H1 (cell line): ENCODE measurements around the gene CXCR1. TPM values are rescaled to one million over a fixed set of nuclear protein-coding genes. Genes with fewer than 3 reads are reported as not detected.

Experiments used
- CTCF ChIA-PET: fragments of 300-600 bp; sonication (Branson Sonifier 250); formaldehyde crosslinking; loops from one replicate; lab custom pipeline; 2021; ENCODE audit not compliant: partially characterized antibody; lab: Charles Lee
- POLR2A ChIA-PET: fragments of 300-600 bp; sonication (Branson Sonifier 250); formaldehyde crosslinking; loops from one replicate; lab custom pipeline; 2021; ENCODE audit warnings: inconsistent platforms; ENCODE audit not compliant: partially characterized antibody; lab: Charles Lee
- DNase-seq, 2 experiments: peaks; one replicate each; pipeline versions ENCODE4 v3.0.0 to v3.0.0-alpha.2; 2010 to 2022; ENCODE audit warnings: low spot score in 2 of 2, low read depth in 1 of 2, mixed read lengths in 1 of 2
- FAIRE-seq: peaks from 2 replicates; lab custom pipeline; 2011; peaks lifted over from hg19 to GRCh38; lab: Jason Lieb, UNC
- H2AFZ ChIP-seq: 2 replicates; pipeline ENCODE4 v1.8.1; 2012; ENCODE audit warnings: low read length, inconsistent platforms
- H2AK5ac ChIP-seq: 2 replicates; pipeline ENCODE4 v1.6.1; 2013; ENCODE audit warnings: low read depth, low read length
- H2BK120ac ChIP-seq: replicated peaks from 2 replicates; pipeline ENCODE3; 2013; ENCODE audit warnings: low read depth, low read length, inconsistent platforms
- H2BK12ac ChIP-seq: 2 replicates; pipeline ENCODE4 v1.6.1; 2013; ENCODE audit warnings: low read depth, low read length
- H2BK15ac ChIP-seq: 2 replicates; pipeline ENCODE4 v1.6.1; 2013; ENCODE audit warnings: low read length
- H2BK20ac ChIP-seq: 2 replicates; pipeline ENCODE4 v1.6.1; 2013; ENCODE audit warnings: low read length
- H2BK5ac ChIP-seq: 2 replicates; pipeline ENCODE4 v1.6.1; 2013; ENCODE audit warnings: low read depth, low read length
- H3K14ac ChIP-seq: 2 replicates; pipeline ENCODE4 v1.6.1; 2013; ENCODE audit warnings: inconsistent platforms; ENCODE audit not compliant: insufficient read length
- H3K18ac ChIP-seq: 2 replicates; pipeline ENCODE4 v1.6.1; 2013; ENCODE audit warnings: low read length; ENCODE audit errors: extremely low read depth
- H3K23ac ChIP-seq: 2 replicates; pipeline ENCODE4 v1.6.1; 2013; ENCODE audit warnings: inconsistent platforms; ENCODE audit not compliant: insufficient read length
- H3K23me2 ChIP-seq: 2 replicates; pipeline ENCODE4 v1.6.1; 2013; ENCODE audit warnings: low read depth, low read length
- H3K27ac ChIP-seq: 2 replicates; pipeline ENCODE4 v1.6.1; 2011; ENCODE audit warnings: low read depth, low read length, inconsistent platforms
- H3K27me3 ChIP-seq, 4 experiments: replicated peaks in 1 of 4; 1 replicate in 1 of 4; 2 replicates in 3 of 4; pipeline versions ENCODE4 v1.6.1 to v1.8.1; 2011 to 2013; ENCODE audit warnings: low read length in 3 of 4, mild to moderate bottlenecking in 3 of 4, inconsistent platforms in 2 of 4, mixed read lengths in 2 of 4, moderate library complexity in 1 of 4; ENCODE audit not compliant: control insufficient read depth in 3 of 4, insufficient read depth in 3 of 4; ENCODE audit errors: extremely low read depth in 1 of 4
- H3K36me3 ChIP-seq, 4 experiments: 2 replicates each; pipeline versions ENCODE4 v1.6.1 to v1.8.1; 2011 to 2013; ENCODE audit warnings: mild to moderate bottlenecking in 4 of 4, low read length in 3 of 4, moderate library complexity in 2 of 4, control low read depth in 1 of 4, inconsistent platforms in 1 of 4; ENCODE audit not compliant: insufficient read depth in 4 of 4, control insufficient read depth in 2 of 4
- H3K4ac ChIP-seq: replicated peaks from 2 replicates; pipeline ENCODE3; 2013; ENCODE audit warnings: low read length, low read depth, mixed read lengths, inconsistent platforms; ENCODE audit not compliant: insufficient read length
- H3K4me1 ChIP-seq, 4 experiments: replicated peaks in 1 of 4; 1 replicate in 1 of 4; 2 replicates in 3 of 4; pipeline versions ENCODE4 v1.6.1 to v1.8.1; 2011 to 2013; ENCODE audit warnings: low read length in 3 of 4, inconsistent platforms in 2 of 4, mixed read lengths in 1 of 4; ENCODE audit not compliant: insufficient read depth in 4 of 4, control insufficient read depth in 3 of 4
- H3K4me2 ChIP-seq, 2 experiments: 2 replicates each; pipeline versions ENCODE4 v1.6.1 to v1.8.1; 2011 to 2013; ENCODE audit warnings: low read depth in 2 of 2, low read length in 2 of 2, control low read depth in 1 of 2, inconsistent platforms in 1 of 2, mild to moderate bottlenecking in 1 of 2; ENCODE audit not compliant: insufficient read depth in 1 of 2
- H3K4me3 ChIP-seq, 4 experiments: fragments of 200-600, 300-600 bp in 1 of 4; sonication (generic), shearing (Covaris generic), sonication (Bioruptor Twin) in 1 of 4; 2 replicates each; pipeline versions ENCODE4 v1.5.1 to v1.8.1; 2011 to 2016; ENCODE audit warnings: low read length in 4 of 4, low read depth in 3 of 4, control low read depth in 2 of 4, inconsistent platforms in 2 of 4, mild to moderate bottlenecking in 2 of 4, mixed read lengths in 1 of 4, moderate library complexity in 1 of 4; ENCODE audit not compliant: insufficient read depth in 2 of 4; ENCODE audit errors: extremely low read depth in 1 of 4
- H3K56ac ChIP-seq: replicated peaks from 2 replicates; pipeline ENCODE3; 2013; ENCODE audit warnings: low read depth, mild to moderate bottlenecking, mixed read lengths, low read length, inconsistent platforms; ENCODE audit not compliant: insufficient read length
- H3K79me1 ChIP-seq: 2 replicates; pipeline ENCODE4 v1.6.1; 2013; ENCODE audit warnings: low read depth, low read length, control low read depth
- H3K79me2 ChIP-seq, 2 experiments: 2 replicates each; pipeline versions ENCODE4 v1.6.1 to v1.8.1; 2012 to 2013; ENCODE audit warnings: low read length in 2 of 2, mild to moderate bottlenecking in 2 of 2, inconsistent platforms in 1 of 2; ENCODE audit not compliant: insufficient read depth in 2 of 2, control insufficient read depth in 1 of 2
- H3K9ac ChIP-seq, 4 experiments: replicated peaks in 1 of 4; 1 replicate in 1 of 4; 2 replicates in 3 of 4; pipeline versions ENCODE4 v1.6.1 to v1.8.1; 2011 to 2013; ENCODE audit warnings: low read depth in 3 of 4, low read length in 3 of 4, control low read depth in 2 of 4, mild to moderate bottlenecking in 2 of 4, moderate library complexity in 2 of 4, inconsistent platforms in 1 of 4; ENCODE audit errors: extremely low read depth in 1 of 4
- H3K9me3 ChIP-seq, 2 experiments: 2 replicates each; pipeline versions ENCODE4 v1.6.1 to v1.8.1; 2012 to 2013; ENCODE audit warnings: mild to moderate bottlenecking in 2 of 2, moderate library complexity in 2 of 2, control low read depth in 1 of 2, inconsistent platforms in 1 of 2, low read depth in 1 of 2, low read length in 1 of 2, mixed read lengths in 1 of 2; ENCODE audit not compliant: insufficient read depth in 2 of 2
- H4K20me1 ChIP-seq, 2 experiments: replicated peaks in 1 of 2; 2 replicates each; pipeline versions ENCODE3 to v1.8.1; 2011 to 2013; ENCODE audit warnings: inconsistent platforms in 2 of 2, low read length in 2 of 2, mild to moderate bottlenecking in 1 of 2; ENCODE audit not compliant: insufficient read depth in 2 of 2, control insufficient read depth in 1 of 2
- H4K5ac ChIP-seq: 2 replicates; pipeline ENCODE4 v1.6.1; 2013; ENCODE audit warnings: low read length, low read depth, mixed read lengths, inconsistent platforms; ENCODE audit not compliant: insufficient read length
- H4K8ac ChIP-seq: 2 replicates; pipeline ENCODE4 v1.8.0; 2013; ENCODE audit warnings: mild to moderate bottlenecking, moderate library complexity, low read length, inconsistent platforms; ENCODE audit not compliant: insufficient read depth; ENCODE audit errors: extremely low read depth
- H4K91ac ChIP-seq: replicated peaks from 2 replicates; pipeline ENCODE3; 2013; ENCODE audit warnings: low read length, mixed read lengths, inconsistent platforms; ENCODE audit not compliant: insufficient read length
- ASH2L ChIP-seq: fragments of 200-600, 300-600 bp; sonication (generic); IDR thresholded peaks from one replicate; pipeline ENCODE4 v1.7.1; 2017; ENCODE audit warnings: low read length
- BCL11A ChIP-seq, 2 experiments: IDR thresholded peaks; one replicate each; pipeline ENCODE4 v1.6.1; 2011; ENCODE audit warnings: low read depth in 2 of 2, low read length in 2 of 2, mild to moderate bottlenecking in 2 of 2
- CHD1 ChIP-seq: IDR thresholded peaks from 2 replicates; pipeline ENCODE4 v1.6.1; 2012; ENCODE audit warnings: low read depth, low read length, improper control_type of control experiment
- GTF2F1 ChIP-seq: IDR thresholded peaks from 2 replicates; pipeline ENCODE4 v1.6.1; 2012; ENCODE audit warnings: low read depth, low read length, improper control_type of control experiment, borderline replicate concordance
- HDAC6 ChIP-seq: IDR thresholded peaks from one replicate; pipeline ENCODE4 v1.7.1; 2012; ENCODE audit warnings: low read depth, mild to moderate bottlenecking, inconsistent platforms, low read length, moderate library complexity
- JUN ChIP-seq: IDR thresholded peaks from 2 replicates; pipeline ENCODE4 v1.6.1; 2011; ENCODE audit warnings: low read depth, mild to moderate bottlenecking, improper control_type of control experiment, low read length
- JUND ChIP-seq: IDR thresholded peaks from 2 replicates; pipeline ENCODE4 v1.6.1; 2011; ENCODE audit warnings: mild to moderate bottlenecking, improper control_type of control experiment, low read length
- KDM5A ChIP-seq: fragments of 200-600 bp; IDR thresholded peaks from 2 replicates; pipeline ENCODE4 v1.7.1; 2012; ENCODE audit warnings: mild to moderate bottlenecking, low read length, inconsistent platforms, mixed read lengths
- NRF1 ChIP-seq: IDR thresholded peaks from 2 replicates; pipeline ENCODE4 v1.6.1; 2011; ENCODE audit warnings: mild to moderate bottlenecking, low read depth, low read length, improper control_type of control experiment
- SIX5 ChIP-seq: IDR thresholded peaks from 2 replicates; pipeline ENCODE4 v1.6.1; 2011; ENCODE audit warnings: mild to moderate bottlenecking, low read depth, low read length
- SP4 ChIP-seq: IDR thresholded peaks from 2 replicates; pipeline ENCODE4 v1.6.1; 2012; ENCODE audit warnings: low read length, inconsistent platforms
- SUZ12 ChIP-seq: fragments of 200-600 bp; sonication (generic); IDR thresholded peaks from 2 replicates; pipeline ENCODE4 v1.6.1; 2012; ENCODE audit warnings: mild to moderate bottlenecking, inconsistent platforms, low read length, moderate library complexity, mixed read lengths
- TCF12 ChIP-seq: IDR thresholded peaks from 2 replicates; pipeline ENCODE4 v1.6.1; 2011; ENCODE audit warnings: low read depth, mild to moderate bottlenecking, low read length
- WGBS, 2 experiments: shearing (Covaris generic) in 1 of 2; methylation state at CpG; one replicate each; pipeline versions ENCODE4 v1.1.6 to v1.1.7; 2013 to 2015; ENCODE audit warnings: low lambda C conversion rate in 2 of 2, mixed read lengths in 2 of 2, inconsistent platforms in 1 of 2, low coverage in 1 of 2, missing lambda C conversion rate in 1 of 2; ENCODE audit not compliant: insufficient replicate concordance in 2 of 2, insufficient coverage in 1 of 2, insufficient read length in 1 of 2; ENCODE audit errors: extremely low coverage in 1 of 2, missing lambda C conversion rate in 1 of 2; 5-methylcytosine and 5-hydroxymethylcytosine counted together
- polyA plus RNA-seq, 7 experiments: library from polyadenylated mRNA; depleted of rRNA in 3 of 7; stranded (reverse) in 5 of 7; unstranded in 2 of 7; fragments of >200 nt in 5 of 7; fragments of 200-250 nt in 2 of 7; gene quantifications; 1 replicate in 5 of 7; 2 replicates in 1 of 7; 4 replicates in 1 of 7; pipeline versions ENCODE4 v1.2.1 to v1.2.3, GENCODE V29; 2011 to 2013; ENCODE audit warnings: missing spikeins in 2 of 7, mixed read lengths in 2 of 7
- total RNA-seq: library from RNA; stranded (reverse); fragmentation: NEBNext Ultra II Directional; extraction: Animal tissue kit (Norgen Biotek cat#: 25700); gene quantifications from 2 replicates; pipeline ENCODE4 v1.2.1, GENCODE V29; 2021
- TF ChIP-seq, protein P1 (sequence below): IDR thresholded peaks from 2 replicates; pipeline ENCODE4 v1.6.1; 2011; ENCODE audit warnings: low read length, improper control_type of control experiment

The CXCR1 gene
- total and polyA plus RNA-seq, 2 of the 8 experiments (the other 6 are each of a cell fraction or from before 2014, with no cell fraction given) = not detected

DNA sequence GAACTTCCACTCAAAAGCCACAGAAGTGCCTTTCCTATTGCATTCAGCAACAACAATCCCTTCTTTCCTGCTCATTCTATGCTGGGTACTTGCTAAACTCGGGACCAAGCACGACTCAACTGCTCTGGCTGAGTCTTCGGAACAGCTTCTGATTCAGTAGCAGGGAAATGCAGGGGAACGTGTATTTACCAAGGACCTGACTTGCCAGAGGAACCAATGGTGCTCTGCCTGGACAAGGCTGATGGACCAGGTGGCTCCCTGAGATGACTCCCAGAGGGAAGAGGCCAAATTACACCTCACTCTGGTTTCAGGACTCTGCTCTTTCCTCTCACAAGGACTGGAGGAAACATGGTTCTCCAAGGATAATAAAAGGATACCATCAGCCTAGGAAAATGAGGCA is 28.7 kb downstream of the CXCR1 start:
- H3K56ac ChIP-seq = no peak overlapping the region
- H3K36me3 ChIP-seq = no peaks in the 10 kb centered on the region
- no peaks in the 10 kb centered on the region for H3K79me1 ChIP-seq
- H3K27ac ChIP-seq = no peak overlapping the region
- H2BK12ac ChIP-seq = no peak overlapping the region
- H4K20me1 ChIP-seq = no peaks in the 10 kb centered on the region
- no peaks in the 10 kb centered on the region for H3K4me1 ChIP-seq
- no peak overlapping the region for H3K23ac ChIP-seq
- ChIA-PET CTCF (interaction anchor here (1.0 kb wide), 1 partner anchor 13 kb away, joined by 5 read pairs; no protein-coding TSS in a partner anchor), POLR2A (no interaction called here)
- no peak overlapping the region for H3K9ac ChIP-seq
- H4K5ac ChIP-seq = no peak overlapping the region
- H3K4ac ChIP-seq = no peak overlapping the region
- H2BK120ac ChIP-seq = no peak overlapping the region
- H2BK20ac ChIP-seq = no peak overlapping the region
- H2AK5ac ChIP-seq = no peak overlapping the region
- H3K79me2 ChIP-seq = no peaks in the 10 kb centered on the region
- no peak overlapping the region for H3K14ac ChIP-seq
- H2AFZ ChIP-seq = 0 out of 2 replicates have a peak overlapping the region, but pooled peaks have one; percentile 9
- DNase-seq (no peak), FAIRE-seq (no peak)
- no peak overlapping the region for H4K91ac ChIP-seq
- H3K9me3 ChIP-seq = no peaks in the 10 kb centered on the region
- no peak overlapping the region for H4K8ac ChIP-seq
- no peak overlapping the region for H2BK15ac ChIP-seq
- H2BK5ac ChIP-seq = no peak overlapping the region
- no peak overlapping the region for H3K4me3 ChIP-seq
- WGBS, 2 experiments = 90% methylated on average over 4 of the region's 4 CpGs; no CpG with 5 or more reads in 1 of the 2 experiments
- H3K23me2 ChIP-seq = no peaks in the 10 kb centered on the region
- H3K4me2 ChIP-seq = no peak overlapping the region
- H3K18ac ChIP-seq = no peak overlapping the region
- H3K27me3 ChIP-seq = no peaks in the 10 kb centered on the region; a peak in 2 of 7 replicates
- no peak for TF ChIP-seq JUN
- no peak for TF ChIP-seq KDM5A
- no peak for TF ChIP-seq JUND
- no peak for TF ChIP-seq SIX5
- TF ChIP-seq TCF12 = no peak
- TF ChIP-seq ASH2L = no peak
- TF ChIP-seq, protein P1, sequence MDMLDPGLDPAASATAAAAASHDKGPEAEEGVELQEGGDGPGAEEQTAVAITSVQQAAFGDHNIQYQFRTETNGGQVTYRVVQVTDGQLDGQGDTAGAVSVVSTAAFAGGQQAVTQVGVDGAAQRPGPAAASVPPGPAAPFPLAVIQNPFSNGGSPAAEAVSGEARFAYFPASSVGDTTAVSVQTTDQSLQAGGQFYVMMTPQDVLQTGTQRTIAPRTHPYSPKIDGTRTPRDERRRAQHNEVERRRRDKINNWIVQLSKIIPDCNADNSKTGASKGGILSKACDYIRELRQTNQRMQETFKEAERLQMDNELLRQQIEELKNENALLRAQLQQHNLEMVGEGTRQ = no peak
- no peak for TF ChIP-seq SUZ12
- no peak for TF ChIP-seq CHD1
- TF ChIP-seq BCL11A (IDR thresholded peaks at IDR 0.05; ENCODE audit: low read depth in 2 of 2, low read length in 2 of 2) = no peak
- no peak for TF ChIP-seq SP4
- no peak for TF ChIP-seq GTF2F1
- no peak for TF ChIP-seq NRF1
- no peak for TF ChIP-seq HDAC6
